ENCODE results near the gene KDM4C.

DNA sequence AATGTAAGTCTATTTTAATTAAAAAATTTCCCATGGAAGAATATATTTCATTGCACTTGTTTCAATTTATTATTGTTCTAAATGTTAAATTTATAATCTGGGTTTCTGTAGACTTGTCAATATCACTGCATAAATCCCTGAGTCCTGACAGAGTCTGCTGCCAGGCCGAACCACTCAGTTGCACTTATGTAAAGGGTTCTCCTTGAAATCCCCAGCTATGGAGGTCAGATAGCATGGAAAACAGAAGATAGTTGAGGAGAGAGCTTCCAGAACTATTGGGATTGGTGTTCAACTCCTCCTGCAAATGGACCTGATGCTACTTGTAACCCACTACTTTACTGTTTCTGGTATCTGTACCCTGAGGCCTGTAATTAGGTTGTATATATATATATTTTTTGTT is 37.2 kb downstream of the KDM4C start:
- TF ChIP-seq, protein P1, sequence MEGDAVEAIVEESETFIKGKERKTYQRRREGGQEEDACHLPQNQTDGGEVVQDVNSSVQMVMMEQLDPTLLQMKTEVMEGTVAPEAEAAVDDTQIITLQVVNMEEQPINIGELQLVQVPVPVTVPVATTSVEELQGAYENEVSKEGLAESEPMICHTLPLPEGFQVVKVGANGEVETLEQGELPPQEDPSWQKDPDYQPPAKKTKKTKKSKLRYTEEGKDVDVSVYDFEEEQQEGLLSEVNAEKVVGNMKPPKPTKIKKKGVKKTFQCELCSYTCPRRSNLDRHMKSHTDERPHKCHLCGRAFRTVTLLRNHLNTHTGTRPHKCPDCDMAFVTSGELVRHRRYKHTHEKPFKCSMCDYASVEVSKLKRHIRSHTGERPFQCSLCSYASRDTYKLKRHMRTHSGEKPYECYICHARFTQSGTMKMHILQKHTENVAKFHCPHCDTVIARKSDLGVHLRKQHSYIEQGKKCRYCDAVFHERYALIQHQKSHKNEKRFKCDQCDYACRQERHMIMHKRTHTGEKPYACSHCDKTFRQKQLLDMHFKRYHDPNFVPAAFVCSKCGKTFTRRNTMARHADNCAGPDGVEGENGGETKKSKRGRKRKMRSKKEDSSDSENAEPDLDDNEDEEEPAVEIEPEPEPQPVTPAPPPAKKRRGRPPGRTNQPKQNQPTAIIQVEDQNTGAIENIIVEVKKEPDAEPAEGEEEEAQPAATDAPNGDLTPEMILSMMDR (IDR thresholded peaks at IDR 0.05 in 2 of 3, conservative IDR thresholded peaks at IDR 0.05 in 1 of 3; ENCODE audit: borderline replicate concordance in 1 of 3, insufficient read depth in 1 of 3, low read depth in 2 of 3, low read length in 2 of 3): no peak
- TF ChIP-seq, protein P2, sequence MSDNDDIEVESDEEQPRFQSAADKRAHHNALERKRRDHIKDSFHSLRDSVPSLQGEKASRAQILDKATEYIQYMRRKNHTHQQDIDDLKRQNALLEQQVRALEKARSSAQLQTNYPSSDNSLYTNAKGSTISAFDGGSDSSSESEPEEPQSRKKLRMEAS (IDR thresholded peaks at IDR 0.05): no peak
- no peak for TF ChIP-seq POLR2AphosphoS5 (IDR thresholded peaks at IDR 0.05; ENCODE audit: low read depth, low read length)
- TF ChIP-seq ELF1 (IDR thresholded peaks at IDR 0.05; ENCODE audit: borderline replicate concordance, low read depth): no peak
- TF ChIP-seq SP1 (IDR thresholded peaks at IDR 0.05; ENCODE audit: low read depth): no peak
- no peak for TF ChIP-seq CBX3 (IDR thresholded peaks at IDR 0.05; ENCODE audit: low read depth)
- TF ChIP-seq, protein P3, sequence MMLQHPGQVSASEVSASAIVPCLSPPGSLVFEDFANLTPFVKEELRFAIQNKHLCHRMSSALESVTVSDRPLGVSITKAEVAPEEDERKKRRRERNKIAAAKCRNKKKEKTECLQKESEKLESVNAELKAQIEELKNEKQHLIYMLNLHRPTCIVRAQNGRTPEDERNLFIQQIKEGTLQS (IDR thresholded peaks at IDR 0.05): no peak
- no peak for TF ChIP-seq POLR2A (IDR thresholded peaks at IDR 0.05; ENCODE audit: borderline replicate concordance, extremely low read depth, insufficient read depth, insufficient read length)
- no peak for TF ChIP-seq CEBPB (IDR thresholded peaks at IDR 0.05; ENCODE audit: low read depth)
- no peak for TF ChIP-seq ZNF274 (IDR thresholded peaks at IDR 0.05; ENCODE audit: low read depth, low read length)
